HG03432 (cell line): Measurements from ENCODE around the gene CAB39.
"Not testable (repeated sequence)": the region's sequence is repeated elsewhere in the genome, so short reads cannot be mapped to it uniquely, and the experiment has no call there.

Source experiments
- ATAC-seq: cut with Tn5 transposase; IDR thresholded peaks from one replicate; pipeline ENCODE4 v1.9.1; 2021; ENCODE audit warnings: mild to moderate bottlenecking, moderate library complexity; ENCODE audit not compliant: unreplicated experiment

CAB39 gene

DNA sequence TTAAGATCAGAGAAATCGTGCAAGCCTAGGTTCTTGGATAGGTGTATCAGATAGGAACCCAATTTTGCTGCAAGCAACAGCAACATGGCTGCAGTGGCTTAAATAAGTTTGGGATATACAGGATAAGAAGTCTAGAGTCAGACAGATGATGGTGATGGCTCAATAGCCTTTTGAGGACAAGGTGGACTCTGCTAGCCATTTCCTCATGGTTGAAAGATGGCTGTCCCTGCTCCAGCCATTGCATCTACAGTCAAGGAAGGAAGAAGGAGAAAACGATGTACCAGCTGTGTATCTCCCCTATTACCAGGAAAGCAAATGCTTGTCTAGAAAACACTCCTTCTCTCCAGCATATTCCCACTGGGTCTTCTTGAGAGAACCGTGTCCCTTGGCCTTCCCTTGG lies 30.1 kb upstream of the CAB39 start:
- no peak for ATAC-seq

DNA sequence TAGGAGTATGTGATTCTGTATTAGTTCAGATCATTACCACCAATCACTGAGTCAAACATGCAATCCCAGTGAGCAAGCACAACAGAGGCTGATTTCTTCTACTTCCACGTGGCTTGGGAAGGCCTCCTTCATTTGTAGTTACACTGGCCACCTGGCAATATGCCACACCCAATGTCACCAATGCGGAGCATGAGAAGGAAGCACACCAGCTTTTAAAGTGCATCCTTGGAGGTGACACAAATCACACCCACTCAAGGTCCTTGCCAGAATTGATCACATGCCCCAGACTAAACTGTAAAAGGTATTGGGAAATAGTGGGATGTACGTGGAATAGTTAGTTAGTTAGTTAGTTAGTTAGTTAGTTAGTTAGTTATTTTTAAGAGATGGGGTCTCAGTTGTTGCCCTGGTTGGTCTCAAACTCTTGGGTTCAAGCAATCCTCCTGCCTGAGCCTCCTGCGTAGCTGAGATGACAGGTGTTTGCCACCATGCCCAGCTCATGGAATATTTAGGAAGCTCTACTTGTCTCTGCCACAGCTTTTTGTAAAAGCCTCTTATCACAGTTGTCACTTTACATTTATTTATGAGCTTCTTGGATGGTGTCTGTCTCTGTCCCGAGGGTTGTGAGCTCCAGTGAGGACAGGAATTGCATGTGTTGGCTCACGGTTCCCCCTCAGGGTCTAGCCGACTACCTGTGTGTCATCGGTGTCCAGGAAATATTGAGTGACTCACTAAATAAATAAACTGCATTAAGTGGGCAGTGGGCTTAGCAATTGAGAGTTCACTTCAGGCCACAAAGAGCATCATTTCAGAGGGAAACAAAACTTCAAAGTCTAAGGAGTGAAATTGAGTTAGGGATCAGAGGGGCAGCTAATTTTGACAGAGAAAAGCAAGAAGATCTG lies 28.1 kb upstream of the CAB39 start:
- no peak for ATAC-seq

DNA sequence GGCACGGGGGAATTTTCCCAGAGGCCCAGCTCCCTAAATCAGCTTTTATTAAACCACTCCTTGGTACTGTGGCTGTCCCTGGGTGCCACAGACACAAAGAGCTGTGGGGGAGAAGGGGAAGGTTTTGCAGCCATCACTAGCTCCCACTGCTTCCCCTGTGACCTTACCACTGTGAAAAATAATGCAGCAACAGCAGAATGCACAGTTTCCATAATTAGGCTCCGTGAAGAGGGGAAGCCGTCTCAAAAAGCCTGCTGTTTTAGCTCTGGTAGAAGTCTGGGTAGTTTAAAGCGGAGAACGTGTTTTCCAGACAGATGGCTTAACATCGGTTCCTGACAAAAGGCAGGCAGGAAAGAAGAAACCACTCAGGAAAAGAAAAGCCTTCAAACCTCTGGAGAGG lies 27.5 kb upstream of the CAB39 start:
- no peak for ATAC-seq

DNA sequence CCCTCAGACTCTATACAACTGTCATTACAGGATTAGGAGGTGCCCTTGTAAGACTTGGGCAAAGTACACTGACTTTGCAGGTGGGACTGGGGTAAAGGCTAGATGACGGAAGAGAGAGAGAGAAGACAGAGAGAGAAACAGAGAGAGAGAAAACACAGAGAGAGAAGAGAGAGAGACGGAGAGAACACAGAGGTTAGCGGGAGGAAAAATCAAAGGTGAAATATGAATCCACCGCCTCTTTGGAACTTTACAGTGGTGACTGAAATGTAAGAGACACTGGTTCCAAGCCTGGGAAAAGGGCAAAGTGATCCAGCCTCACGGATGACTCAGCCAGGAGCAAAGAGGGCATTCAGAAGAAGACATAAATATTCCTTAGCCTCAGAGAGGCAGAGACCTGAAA lies 25.1 kb upstream of the CAB39 start:
- no peak for ATAC-seq

DNA sequence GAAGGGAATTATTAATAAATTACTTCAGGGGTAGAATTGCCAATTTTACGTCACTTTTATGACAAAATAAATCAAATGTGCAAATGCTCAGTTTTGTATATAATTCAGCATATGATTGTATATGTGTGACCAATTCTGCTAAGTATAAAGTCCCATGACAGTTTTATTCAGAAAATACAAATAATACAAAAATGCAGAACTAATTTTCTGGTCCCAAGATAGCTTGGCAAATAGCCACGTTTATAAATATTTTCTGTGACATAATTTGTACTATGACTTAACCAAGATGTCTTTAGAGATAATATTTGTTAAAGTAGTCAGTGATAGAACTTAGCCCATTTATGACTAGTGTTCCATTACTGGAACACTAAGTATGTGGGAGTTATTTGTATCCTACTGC lies 24.2 kb upstream of the CAB39 start:
- no peak for ATAC-seq

DNA sequence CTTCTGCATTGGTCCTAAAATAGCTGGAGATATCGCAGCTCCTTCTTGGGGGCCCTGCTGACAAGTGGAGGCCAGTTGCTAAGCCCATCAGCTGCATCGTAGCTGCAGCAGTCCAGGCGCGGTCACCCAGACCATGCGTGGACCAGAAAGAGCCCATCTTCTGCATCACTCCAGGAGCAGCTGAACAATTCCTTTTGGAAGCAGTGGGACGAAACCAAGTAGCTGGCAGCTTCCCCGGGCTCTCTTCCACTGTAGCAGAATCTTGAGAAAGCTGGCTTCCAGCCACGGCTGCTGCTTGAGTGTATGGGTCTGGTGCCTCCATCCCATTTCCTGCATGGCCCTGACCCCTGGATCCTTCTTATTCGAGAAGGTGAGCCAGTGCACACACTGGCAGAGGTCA lies 22.2 kb upstream of the CAB39 start:
- ATAC-seq: no peak

DNA sequence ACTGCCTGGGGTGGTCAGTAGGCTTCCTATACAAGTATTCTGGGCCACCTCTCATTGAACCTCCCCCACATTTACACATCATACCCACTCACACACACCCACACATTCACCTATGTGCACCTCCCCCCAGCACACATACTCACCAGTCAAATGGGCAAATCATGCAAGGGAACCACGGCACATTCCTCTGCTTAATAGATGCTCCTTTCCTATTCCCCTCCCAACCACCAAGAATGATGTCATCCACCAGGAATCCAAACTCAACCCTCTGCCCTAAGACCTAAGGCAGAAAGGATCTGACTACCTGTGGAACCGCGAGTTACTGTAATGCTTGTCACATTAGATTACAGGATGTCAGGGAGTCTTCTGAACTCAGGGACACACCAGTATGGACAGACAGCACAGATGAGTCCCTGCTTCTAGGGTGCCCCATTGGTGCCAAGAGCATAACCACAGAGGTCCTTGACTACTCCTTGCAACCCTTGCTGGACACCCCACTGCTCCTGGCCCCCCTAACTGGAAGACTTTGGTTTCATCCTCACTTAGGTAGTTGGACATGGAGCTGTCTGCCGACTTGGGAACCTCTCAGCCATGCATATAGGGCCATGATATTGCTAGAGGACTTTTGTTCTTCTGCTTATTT lies 21.5 kb upstream of the CAB39 start:
- no peak for ATAC-seq

DNA sequence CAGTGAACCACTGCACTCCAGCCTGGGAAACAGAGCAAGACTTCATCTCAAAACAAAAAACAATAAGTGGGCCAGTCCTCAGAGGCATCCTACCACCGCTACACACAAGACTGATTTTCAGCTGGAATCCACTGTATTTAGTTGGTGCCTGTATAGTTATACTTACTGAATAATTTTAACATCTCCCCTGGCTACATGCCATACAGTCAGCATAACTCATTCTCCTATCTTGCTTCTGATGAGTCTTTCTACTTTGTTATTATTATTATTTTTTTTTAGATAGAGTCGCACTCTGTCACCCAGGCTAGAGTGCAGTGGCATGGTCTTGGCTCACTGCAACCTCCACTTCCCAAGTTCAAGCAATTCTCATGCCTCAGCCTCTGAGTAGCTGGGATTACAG lies 19.9 kb upstream of the CAB39 start:
- ATAC-seq: no peak

DNA sequence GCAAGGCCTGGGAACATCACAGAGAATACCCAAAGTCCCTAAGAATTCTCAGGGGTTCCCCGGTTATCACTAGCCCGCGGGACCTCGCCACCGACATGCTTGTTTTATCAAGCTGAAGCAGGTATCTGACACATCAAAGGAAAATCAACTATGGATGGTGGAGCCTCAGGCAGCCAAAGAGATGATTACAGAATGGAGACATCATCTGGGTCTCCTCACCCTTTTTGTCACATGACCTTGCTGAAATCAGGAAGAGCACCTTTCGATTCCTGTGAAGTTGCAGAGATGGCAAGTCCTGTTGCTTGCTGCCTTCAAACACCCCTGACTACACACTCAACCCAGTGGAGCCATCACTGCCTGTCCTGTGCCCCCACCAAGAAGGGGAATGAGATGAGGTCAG lies 19.2 kb upstream of the CAB39 start:
- no peak for ATAC-seq

DNA sequence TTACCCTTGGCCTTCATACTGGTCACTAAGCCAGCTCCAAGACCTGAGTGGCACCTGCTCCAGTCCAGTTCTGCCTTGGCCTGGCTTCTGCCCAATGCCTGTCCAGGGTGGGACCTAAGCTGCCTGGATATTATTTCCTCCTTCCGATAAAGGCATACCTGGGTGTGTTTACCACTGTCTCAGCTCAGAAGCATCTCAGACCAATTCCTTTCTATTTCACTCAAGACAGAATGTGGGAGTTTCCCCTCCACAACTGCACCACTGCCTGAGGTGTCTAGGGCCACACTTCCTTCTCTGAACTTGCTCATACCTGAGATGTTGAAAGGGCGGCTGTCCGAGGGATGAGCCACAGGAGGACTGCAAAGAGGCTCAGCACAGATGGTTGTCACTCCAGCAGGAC lies 18.4 kb upstream of the CAB39 start:
- no peak for ATAC-seq

DNA sequence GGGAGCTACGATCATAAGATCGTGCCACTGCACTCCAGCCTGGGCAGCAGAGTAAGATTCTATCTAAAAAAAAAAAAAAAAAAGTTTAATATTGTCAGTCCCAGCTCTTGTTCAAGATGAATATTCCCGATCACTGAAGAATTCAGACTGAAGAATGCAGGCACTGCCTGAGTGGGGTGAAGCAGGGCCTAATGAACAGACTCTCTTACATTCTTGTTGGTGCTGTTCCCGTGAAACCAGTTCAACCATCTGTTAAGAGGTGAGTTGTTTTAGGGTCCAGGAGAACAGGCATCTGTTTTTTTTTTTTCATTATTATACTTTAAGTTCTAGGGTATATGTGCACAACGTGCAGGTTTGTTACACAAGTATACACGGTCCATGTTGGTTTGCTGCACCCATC lies 17.1 kb upstream of the CAB39 start:
- ATAC-seq: no peak

DNA sequence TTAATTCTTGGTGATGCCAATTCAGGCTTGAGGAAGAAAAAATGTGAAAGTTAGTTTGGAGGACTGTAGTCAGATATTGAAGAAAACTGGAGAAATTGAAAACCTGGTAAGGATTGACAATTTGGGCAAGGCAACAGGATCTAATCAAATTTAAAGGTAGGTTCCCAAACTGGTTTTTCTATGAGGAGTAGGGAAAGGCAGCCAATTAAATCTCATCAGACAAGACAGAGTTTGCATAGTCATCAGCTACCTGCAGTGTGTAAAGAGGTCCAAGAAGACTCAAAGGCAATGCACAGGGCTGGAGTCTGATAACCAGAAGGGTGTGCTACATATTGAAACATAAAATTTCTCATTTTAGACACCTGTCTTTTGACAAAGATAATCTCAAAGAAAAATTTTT lies 16.0 kb upstream of the CAB39 start:
- no peak for ATAC-seq

DNA sequence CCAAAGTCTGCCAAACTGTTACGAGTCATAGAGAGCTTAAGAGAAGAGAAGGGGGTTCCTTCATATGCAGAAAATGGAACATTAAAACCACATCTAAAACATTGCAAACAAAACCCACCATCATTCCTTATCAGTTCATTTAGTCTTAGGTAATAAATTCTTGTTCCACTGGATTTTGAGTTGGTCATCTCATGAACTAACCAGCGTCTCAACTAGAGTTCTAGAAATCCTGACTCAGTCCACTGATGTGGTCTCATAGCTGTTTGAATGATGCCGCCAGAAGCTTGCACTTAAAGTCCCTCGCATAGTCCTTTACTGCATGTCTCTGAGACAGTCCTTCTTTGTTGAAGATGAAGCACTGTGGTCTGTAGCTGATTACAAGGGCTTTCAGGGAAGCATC lies 15.0 kb upstream of the CAB39 start:
- no peak for ATAC-seq

DNA sequence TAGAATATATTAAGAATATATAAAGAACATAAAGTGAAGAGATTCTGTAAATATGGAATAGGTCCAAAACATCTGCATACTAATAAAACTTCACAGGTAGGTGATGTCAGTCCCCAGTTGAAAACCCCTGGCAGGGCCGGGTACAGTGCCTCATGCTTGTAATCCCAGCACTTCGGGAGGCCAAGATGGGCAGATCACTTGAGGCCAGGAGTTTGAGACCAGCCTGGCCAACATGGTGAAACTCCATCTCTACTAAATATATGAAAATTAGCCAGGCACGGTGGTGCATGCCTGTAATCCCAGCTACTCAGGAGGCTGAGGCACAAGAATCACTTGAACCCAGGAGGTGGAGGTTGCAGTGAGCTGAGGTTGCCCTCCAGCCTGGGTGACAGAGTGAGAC lies 13.9 kb upstream of the CAB39 start:
- not testable (repeated sequence) for ATAC-seq

DNA sequence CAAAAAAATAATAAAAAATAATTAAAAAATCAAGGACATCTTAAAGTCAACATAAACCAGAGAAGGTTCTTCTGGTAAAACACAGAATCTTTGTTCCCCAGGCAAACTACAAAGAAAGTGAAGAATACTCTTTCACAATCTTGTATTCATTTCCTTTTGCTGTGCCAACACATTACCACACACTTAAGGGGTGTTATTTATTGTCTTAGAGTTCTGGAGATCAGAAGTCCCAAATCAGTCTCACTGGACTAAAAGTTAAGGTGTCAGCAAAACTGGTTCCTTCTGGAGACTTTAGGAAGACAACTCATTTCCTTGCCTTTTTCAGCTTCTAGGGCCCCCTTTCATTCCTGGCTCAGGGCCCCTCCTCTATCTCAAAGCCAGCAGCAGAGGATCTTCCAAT lies 12.2 kb upstream of the CAB39 start:
- no peak for ATAC-seq

DNA sequence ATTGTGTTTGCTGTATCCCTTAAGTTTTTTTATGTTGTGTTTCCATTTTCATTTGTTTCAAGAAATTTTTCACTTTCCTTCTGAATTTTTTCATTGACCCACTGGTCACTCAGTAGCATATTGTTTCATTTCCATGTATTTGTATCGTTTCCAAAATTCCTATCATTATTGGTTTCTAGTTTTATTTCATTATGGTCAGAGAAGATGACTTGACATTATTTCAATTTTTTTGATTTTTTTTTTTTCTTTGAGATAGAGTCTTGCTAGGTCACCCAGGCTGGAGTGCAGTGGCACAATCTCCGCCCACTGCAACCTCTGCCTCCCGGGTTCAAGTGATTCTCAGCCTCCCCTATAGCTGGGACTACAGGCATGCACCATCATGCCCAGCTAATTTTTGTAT lies 11.3 kb upstream of the CAB39 start:
- ATAC-seq: no peak

DNA sequence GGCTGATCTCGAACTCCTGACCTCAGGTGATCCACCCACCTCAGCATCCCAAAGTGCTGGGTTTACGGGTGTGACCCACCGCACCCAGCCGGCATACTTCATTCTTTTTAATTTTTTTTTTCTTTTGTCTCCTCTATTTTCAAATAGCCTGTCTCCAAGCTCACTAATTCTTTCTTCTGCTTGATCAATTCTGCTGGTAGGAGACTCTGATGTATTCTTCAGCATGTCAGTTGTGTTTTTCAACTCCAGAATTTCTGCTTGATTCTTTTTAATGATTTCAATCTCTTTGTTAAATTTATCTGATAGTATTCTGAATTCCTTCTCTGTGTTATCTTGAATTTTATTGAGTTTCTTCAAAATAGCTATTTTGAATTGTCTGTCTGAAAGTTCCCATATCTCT lies 10.2 kb upstream of the CAB39 start:
- ATAC-seq: not testable (repeated sequence)

DNA sequence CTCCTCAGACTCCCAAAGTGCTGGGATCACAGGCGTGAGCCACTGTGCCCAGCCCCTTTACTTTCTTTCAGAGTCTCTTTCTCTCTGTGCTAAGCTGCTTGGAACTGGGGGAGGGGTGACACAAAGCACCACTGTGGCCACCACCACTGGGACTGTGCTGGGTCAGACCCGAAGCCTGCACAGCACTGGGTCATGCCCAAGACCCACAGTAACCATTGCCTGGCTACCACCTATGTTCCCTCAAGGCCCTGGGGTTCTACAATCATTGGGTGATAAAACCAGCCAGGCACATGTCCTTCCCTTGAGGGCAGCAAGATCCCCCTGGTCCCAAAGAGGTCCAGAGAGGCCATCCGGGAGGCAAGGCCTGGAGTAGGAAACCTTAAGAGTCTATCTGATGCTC lies 9.1 kb upstream of the CAB39 start:
- ATAC-seq: no peak

DNA sequence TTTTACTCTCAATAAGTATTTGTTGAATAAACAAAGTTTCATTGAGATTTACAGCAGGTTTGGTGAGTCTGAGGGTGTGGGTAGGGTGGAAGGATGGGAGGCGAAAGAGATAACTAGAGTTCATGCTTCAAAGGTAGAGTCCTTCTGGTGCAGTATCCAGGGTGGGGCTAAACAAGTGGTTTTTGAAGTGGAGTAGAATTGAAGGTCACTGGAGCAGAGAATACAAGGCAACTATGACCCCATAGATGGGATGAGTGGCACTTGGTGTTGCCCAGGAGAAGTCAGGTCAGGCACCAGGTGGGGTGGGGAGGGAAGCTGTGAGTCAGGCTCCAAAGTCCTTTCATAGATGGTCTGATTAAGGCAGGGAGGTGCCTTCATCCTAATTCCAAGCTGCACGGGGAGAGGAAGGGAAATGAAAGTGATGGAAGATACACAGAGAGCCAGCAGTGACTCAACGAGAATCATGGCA lies 6.6 kb upstream of the CAB39 start:
- no peak for ATAC-seq

DNA sequence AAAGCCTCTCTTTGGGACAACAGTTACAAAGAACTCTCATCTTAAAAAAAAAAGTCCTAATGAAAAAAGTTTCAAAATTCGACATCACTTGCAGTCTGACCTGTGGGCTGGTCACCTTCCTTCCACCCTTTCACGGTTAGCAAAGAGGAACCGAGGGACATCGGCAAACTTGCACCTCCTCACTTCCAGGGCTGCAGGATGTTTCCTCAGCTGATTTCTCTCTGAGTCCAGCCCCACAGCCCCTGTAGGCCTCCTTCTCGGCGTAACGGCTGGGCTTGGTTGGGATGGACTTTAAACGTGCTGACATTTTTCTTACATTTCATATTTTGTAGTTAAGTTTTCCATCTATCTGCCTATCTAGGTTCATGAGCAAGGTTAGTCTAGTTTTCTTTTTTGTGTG lies 5.7 kb upstream of the CAB39 start:
- no peak for ATAC-seq

DNA sequence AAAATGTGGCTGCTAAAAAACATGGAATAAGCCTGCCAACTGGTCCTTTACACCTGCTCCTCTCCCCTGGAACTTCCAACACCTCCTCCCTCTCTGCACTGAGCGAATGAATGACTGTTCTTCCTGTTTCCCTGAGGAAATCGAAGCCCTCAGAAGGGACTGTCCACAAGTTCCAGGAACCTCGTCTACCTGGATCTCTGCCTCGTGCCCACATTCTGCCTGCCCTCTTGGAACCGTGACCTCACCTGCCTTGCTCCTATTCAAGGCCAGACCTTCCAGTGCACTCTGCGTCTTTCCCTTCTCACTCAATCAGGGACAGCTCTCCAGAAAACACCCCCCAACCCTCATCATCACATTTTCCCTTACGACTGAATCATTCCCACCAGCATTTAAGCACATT lies 4.4 kb upstream of the CAB39 start:
- no peak for ATAC-seq

DNA sequence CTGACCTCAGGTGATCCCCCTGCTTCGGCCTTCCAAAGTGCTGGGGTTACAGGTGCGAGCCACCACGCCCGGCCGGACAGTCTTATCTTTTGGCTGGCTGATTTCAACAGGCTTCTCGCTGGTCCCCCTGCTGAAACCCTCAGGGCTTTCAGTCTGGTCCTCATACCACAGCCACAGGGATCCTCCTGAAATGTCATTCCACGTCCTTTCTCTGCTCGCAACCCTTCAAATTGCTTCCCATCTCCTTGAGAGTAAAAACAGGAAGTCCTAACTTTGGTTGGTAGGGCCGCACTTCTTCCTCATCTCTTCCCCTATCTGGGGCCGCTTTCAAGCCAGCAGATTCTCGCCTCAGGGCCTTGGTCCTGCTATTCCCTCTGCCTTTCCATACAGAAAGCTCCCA lies 1.4 kb upstream of the CAB39 start:
- no peak for ATAC-seq
